Esophagus mucosa (tissue), 1 donor: ENCODE results near the gene ABAT. TPM values are rescaled to one million over a fixed set of nuclear protein-coding genes. Genes with fewer than 3 reads are reported as not detected.
"Not testable (repeated sequence)": the region's sequence is repeated elsewhere in the genome, so short reads cannot be mapped to it uniquely, and the experiment has no call there.

Experiments used
- ATAC-seq: fragments of 200-7000 bp; cut with Tn5 transposase; one replicate; pipeline ENCODE4 v1.9.1; 2020
- total RNA-seq: library from RNA; stranded (reverse); gene quantifications from one replicate; pipeline ENCODE4 v1.2.4, GENCODE V29; 2023
- donor health status: DM: yes; HTN: yes; CAD: no.

Gene ABAT
- total RNA-seq, 1 donor from 2014 or later: 4.2 TPM

DNA sequence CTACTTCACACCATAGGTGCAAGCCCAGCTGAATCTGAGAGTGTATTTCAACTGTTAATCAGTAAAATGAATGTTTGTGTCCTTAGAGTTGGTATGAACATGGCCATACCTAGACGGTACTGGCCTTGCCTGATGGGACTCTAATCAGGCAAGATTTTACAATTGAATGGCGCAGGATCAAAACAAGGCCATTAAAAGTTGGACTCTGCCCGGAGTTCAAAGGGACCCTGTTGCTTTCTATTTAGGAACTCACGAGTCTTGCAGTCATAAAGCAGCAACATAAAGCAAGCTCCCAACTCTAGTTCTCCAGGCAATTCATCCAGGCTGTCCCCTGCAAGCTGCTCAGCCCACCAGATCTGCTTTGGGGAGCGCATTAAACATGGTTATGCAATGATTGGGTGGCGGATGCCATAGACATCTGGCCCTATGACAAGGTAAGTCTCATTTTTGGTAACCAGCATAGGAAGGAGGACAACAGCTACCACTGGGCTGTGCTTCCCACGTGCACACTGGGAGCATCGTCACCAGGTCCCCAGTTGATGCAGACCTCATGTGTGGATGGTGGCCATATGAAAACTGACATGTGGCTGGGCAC is 114.3 kb downstream of the ABAT start:
- no peak for ATAC-seq

DNA sequence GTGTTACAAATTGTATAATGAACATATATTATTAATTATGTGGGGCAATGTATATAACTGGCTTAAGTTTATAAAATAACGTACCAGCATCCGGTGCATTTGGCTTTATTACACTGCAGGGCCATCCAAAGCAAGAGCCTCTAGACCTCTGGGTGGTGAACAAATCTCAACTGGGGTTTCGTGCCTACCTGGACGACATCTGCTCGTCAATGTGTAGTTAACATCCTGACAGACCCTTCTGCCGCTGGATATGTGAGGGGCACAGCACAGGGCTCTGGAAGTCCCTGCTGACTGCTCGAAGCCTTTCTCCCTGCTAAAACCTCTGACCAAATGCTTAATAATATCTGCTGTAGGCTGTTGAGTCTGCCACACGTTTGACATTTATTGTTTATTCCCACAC is 120.7 kb downstream of the ABAT start:
- no peak for ATAC-seq

DNA sequence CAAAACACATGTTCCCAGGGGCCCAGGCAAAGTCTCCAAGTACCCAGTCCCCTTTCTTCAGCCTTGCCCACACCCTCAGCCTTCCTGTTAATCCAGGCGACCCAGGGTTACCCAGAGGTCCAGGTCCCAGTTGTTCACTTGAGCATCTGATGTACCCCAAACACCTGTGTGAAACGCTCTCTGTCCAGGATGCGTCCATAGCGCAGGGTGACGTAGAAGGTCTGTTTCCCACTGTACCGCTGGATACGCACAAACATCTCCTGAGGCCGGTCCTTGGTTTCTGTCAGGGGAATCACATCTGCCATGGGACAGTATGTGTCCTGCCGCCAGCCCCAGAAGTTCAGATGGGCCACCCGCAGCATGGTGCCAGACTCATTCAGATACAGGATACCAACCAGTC is 121.4 kb downstream of the ABAT start:
- ATAC-seq: no peak

- no peak for ATAC-seq
Observed at GRCh38 chr16:8796469-8797363, 122.3 kb downstream of the ABAT start.

DNA sequence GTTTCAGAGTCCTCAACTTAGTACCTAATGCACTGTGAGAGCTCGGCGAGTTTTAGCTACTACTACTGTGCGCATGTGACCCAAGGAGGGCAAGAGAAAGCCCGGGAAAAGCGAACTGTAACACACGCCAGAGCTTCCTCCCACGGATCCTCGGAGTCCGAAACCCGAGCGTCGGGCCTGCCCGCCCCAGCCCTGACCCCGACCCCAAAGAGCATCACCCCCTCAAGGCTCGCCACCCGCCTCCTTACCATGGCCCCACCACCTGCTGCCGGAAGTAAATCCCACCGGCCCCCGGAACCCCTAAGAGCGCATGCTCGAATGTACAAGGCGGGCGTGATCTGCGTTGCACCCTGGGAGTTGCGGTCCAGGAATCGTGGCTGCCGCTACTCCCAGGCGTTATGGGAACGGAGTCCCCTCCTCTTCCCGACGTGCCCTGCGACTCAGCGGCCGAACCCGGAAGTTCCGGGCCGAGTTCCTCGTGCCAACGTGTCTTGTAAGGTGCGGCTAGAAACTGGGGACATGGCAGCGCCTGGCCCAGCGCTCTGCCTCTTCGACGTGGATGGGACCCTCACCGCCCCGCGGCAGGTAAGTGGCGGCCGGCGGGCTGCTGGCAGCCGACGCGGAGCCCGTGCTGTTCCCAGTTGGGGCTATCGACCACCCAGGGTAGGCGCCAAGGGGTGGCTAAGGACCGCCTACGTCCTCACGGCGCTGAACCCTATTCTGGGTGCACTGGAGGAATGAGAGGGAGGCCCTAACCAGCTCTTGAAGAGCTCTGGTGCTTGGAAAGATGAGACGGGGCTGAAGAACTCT is 123.2 kb downstream of the ABAT start, which contains the start of the genes PMM2 and TMEM186:
Gene PMM2 (plus strand): TSS at position 476 of the 810 bp plus-strand sequence. CDS start 44 bp downstream, at position 520.
Gene TMEM186 (minus strand): TSS at position 276 of the 810 bp plus-strand sequence. CDS start 25 bp downstream, at position 251.
- peak; percentile 97 for ATAC-seq

- ATAC-seq: peak; percentile 48
Observed at GRCh38 chr16:8798174-8798527, 123.7 kb downstream of the ABAT start.

DNA sequence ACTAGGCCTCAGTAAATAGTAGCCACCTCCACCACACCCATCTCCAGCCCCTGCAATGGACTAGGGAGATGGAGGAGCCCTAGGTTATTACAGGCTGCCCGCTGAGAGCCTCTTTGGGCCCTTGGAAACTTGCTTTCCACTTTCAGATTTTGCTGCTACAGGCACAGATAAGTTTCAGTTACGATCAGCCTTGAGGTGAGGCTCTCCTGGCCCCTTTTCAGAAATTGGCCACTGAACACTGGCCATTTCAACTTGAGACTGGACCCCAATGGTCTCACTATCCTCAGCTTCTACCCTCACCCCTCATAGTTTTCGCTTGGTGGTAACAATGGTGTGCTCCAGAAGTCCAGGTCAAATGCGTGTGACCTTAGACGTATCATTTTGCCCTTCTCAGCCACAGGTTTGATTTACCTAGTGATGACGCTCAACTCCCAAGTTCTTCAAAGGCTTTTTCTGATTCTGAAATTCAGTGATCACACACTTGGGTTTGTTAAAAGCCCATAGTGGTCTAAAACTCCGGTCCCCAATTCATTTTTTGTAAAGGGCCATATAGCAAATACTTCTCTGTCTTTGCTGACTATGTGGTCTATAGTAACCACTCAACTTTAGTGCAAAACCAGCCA is 124.2 kb downstream of the ABAT start:
- peak; percentile 6 for ATAC-seq

DNA sequence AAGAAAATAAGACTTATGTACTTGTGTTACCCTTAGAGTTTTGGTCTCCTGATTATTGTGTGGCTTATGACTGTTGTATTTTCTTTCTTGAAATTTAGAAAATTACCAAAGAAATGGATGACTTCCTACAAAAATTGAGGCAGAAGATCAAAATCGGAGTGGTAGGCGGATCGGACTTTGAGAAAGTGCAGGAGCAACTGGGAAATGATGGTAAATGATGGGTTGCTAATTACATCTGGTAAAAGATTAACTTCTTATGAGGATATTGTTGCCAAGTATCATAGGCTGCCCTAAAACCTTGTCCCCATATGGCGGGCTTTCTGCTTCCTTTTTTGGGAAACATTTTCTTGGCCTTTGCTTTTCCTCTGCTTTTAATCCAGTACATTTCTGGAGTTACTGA is 127.3 kb downstream of the ABAT start:
- ATAC-seq: no peak

DNA sequence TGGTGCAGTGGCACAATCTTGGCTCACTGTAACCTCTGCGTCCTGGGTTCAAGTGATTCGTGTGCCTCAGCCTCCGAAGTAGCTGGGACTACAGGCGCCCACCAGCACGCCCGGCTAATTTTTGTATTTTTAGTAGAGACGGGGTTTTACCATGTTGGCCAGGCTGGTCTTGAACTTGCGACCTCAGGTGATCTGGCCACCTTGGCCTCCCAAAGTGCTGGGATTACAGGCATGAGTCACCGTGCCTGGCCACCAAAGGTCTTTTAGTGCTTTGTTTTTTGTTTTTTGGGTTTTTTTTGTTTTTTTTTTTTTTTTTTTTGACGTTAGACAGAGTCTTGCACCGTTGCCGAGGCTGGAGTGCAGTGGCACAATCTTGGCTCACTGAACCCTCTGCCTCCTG is 129.3 kb downstream of the ABAT start:
- not testable (repeated sequence) for ATAC-seq

DNA sequence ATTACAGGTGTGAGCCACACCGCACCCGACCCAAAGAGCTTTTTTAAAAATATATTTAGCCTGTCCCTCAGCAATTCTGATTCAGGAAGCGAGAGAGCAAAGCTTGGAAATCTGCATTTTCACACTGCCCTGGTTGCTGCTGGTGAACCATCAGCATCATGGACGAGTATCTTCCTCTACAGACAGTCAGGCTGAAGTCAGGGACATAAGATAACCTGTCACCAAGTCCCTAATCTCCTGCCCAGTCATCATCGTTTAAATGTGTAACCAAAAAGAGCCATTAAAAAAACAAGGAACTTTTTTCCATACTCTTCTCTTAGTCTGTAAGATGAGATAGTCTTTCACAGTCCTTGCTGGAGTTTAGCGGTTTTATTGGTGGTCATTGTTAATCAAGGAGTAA is 129.9 kb downstream of the ABAT start:
- ATAC-seq: no peak

DNA sequence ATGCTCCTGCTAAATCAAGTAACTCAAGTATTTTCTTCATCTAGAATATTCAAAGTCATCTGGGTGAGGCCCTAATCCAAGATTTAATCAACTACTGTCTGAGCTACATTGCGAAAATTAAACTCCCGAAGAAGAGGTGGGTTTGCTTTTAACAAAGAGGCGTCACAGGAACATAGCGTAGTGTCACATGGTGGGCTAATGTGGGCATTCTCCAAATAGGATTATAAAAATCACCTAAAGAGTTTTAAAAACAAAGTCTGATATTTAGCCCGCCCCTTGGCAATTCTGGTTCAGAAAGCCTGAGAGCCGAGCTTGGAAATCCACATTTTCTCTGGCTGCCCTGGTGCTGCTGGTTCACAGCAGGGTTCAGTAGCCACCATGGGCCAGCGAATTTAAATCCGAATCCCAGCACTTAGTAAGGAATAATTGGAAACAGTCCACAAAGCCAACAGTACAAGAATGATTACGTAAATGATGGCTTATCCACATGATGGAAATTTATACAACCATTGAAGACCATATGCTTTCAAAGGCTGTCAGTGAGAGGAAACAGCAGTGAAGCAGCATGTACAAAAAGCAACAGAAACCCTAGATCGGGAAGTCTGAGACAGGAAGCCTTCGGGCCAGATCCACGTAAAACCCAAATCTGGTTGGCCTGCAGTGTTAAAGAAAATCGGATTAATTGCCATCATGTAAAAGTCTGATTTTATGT is 132.0 kb downstream of the ABAT start:
- ATAC-seq: no peak

- ATAC-seq: no peak
Observed at GRCh38 chr16:8807189-8807588, 132.8 kb downstream of the ABAT start.

DNA sequence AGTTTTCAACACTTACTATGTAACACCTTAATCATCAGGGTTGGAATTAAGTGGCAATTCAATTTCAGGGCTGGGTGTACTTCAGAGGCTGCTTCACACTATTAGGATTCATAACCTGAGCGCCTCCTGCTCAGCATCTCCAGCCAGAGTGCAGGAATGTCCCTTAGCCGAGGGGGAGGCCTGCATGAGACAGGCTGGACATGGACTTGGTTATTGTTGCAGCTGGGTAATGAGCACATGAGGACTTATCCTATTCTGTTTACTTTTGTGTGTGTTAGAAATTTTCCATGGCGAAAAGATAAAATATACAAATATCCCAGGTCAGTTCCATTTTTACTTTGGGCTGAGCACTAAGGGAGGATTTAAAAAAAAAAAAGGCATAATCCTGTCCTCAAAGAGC is 133.6 kb downstream of the ABAT start:
- ATAC-seq: no peak

DNA sequence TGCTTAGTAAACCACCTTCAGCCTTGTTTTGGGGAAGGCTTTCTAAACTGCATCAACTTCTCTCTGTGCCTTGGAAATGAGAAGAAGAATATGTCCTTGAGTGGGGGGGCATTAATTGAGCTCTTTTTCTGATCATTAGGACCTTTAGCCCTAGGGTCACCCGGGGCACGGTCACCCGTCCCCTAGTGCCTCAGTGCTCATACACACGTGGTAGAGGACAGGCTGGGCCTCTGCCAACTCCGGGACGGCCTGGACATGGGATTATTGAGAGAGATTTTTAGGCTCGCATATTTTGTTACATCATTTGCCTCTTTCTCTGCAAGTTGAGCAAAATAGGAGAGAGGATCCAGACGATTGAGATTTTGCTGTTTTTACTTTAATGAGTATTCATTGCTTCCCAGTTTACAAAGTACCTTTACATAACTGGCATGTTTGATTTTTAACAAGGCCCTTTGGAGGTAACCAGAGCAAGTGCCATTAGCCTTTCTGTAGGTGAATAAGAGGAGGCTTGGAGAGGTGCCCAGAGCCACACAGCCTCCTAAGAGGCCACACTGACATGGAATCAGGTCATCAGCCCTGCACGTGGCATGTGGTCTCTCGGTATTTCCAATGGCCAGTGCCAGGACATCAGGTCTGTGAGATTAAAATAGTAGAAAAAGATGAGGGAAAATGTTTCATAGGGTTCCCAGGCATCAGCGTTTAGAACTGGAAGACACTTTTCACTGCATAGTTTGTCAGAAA is 134.4 kb downstream of the ABAT start:
- ATAC-seq: no peak

DNA sequence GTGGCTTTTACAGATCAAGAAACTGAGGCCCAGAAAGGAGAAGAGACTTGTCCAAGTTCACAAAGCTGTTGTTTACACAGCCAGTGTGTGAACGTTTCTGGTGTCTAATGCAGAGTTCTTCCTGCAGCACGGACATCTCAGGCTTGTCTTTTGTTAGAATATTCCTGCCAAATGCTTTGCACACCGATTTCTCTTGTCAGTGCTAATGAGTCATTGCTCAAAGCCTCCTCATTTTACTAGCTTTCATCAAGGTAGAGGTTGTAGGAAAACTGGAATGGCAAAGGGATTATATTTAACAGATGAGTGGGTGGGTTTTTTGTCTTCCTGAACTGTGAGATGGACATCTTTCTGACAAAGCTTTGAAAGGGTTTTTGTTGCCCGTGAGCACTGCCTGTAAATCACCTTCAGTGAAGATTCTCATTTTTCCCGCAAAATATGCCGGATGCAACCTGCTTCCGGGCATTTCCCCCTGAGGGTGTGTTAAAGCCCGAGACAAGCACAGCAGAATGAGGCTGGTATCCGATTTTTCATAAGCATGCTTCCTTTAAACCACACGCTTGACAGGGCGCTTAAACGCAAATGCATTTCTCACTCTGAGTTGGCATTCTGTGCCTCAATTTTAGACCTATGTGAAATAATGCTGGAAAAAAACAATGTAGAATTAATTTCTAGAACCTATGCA is 137.9 kb downstream of the ABAT start:
- ATAC-seq: peak; percentile 74

GRCh38 chr16:8814095-8814806 is 139.8 kb downstream of the ABAT start:
- ATAC-seq: no peak

DNA sequence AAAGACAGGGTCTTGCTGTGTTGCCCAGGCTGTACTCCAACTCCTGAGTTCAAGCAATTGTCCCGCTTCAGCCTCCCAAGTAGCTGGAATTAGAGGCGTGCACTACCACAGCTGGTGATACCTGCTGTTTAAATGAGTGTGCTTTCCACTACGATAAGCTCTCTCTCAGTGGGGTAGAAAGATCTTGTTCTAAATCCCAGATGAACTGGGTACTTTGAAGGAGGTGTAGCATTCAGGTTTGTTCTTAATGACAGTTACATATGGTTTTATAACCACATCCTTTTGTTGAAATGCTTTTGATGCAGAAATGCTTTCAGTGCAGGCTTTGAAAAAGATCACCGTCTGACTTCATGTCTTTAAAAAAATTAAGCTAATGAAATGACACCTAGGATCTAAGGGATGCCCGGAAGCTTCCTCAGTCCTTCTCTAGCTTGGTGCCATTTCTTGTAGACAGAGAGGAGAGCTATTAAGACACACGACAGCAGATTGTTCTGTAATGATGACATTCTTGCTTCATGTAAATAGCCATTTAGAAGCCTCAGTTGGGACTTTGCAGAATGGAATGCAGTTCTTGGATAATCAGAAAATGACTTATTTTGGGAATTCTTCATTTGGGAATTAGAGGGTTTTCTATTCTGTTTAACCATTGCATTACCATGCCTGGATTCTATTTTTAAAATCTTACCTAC is 142.7 kb downstream of the ABAT start:
- ATAC-seq: no peak

GRCh38 chr16:8818504-8819270 is 144.3 kb downstream of the ABAT start:
- ATAC-seq: no peak
